SK-N-SH (cell line): ENCODE data around the gene C12orf43. TPM values are rescaled to one million over a fixed set of nuclear protein-coding genes. Genes with fewer than 3 reads are reported as not detected.

Experiments
- CTCF ChIA-PET: fragments of 300-600, 350-600 bp; formaldehyde crosslinking; extraction: SDS; loops from one replicate; lab custom pipeline; 2021; lab: Yijun Ruan, JAX
- POLR2A ChIA-PET: fragments of 350-600 bp; sonication (Branson Sonifier 250); formaldehyde crosslinking; extraction: SDS; loops from one replicate; lab custom pipeline; 2020; ENCODE audit warnings: antibody characterized with exemption, inconsistent platforms; lab: Yijun Ruan, JAX
- DNase-seq: peaks from one replicate; pipeline ENCODE4 v3.0.0; 2012
- H2AFZ ChIP-seq: fragments of 200-600 bp; sonication (generic); 2 replicates; pipeline ENCODE4 v1.8.1; 2016; ENCODE audit warnings: antibody characterized with exemption, mild to moderate bottlenecking, low read depth
- H3F3A ChIP-seq: fragments of 200-600 bp; sonication (generic); replicated peaks from 2 replicates; pipeline ENCODE3; 2016; ENCODE audit warnings: antibody characterized with exemption, mild to moderate bottlenecking; ENCODE audit not compliant: insufficient read depth
- H3K27ac ChIP-seq, 2 experiments: fragments of 200-500 bp in 1 of 2; fragments of 200-600 bp in 1 of 2; sonication (Bioruptor generic) in 1 of 2; sonication (generic), shearing (Covaris generic) in 1 of 2; 2 replicates each; pipeline versions ENCODE4 v1.5.1 to v1.6.1; 2014 to 2016; ENCODE audit warnings: low read depth in 2 of 2, inconsistent platforms in 1 of 2, low read length in 1 of 2, mild to moderate bottlenecking in 1 of 2, mixed read lengths in 1 of 2
- H3K27me3 ChIP-seq: fragments of 200-600 bp; sonication (generic), shearing (Covaris generic); 2 replicates; pipeline ENCODE4 v1.6.1; 2016; ENCODE audit warnings: mixed run types; ENCODE audit not compliant: insufficient read depth
- H3K36me3 ChIP-seq, 2 experiments: fragments of 200-500 bp in 1 of 2; fragments of 200-600 bp in 1 of 2; sonication (Bioruptor generic) in 1 of 2; sonication (generic) in 1 of 2; replicated peaks in 1 of 2; 2 replicates each; pipeline versions ENCODE3 to v1.5.1; 2014 to 2016; ENCODE audit warnings: low read length in 1 of 2, mild to moderate bottlenecking in 1 of 2; ENCODE audit not compliant: insufficient read depth in 2 of 2, control insufficient read depth in 1 of 2
- H3K4me1 ChIP-seq, 2 experiments: fragments of 200-500 bp in 1 of 2; fragments of 200-600 bp in 1 of 2; sonication (Bioruptor generic) in 1 of 2; sonication (generic), shearing (Covaris generic) in 1 of 2; 2 replicates each; pipeline versions ENCODE4 v1.5.1 to v1.6.1; 2014 to 2016; ENCODE audit warnings: low read depth in 1 of 2, low read length in 1 of 2, mixed run types in 1 of 2; ENCODE audit not compliant: insufficient read depth in 2 of 2, control insufficient read depth in 1 of 2
- H3K4me2 ChIP-seq: fragments of 200-600 bp; sonication (generic), shearing (Covaris generic); 2 replicates; pipeline ENCODE4 v1.6.1; 2017; ENCODE audit warnings: mixed run types
- H3K4me3 ChIP-seq, 2 experiments: fragments of 200-500 bp in 1 of 2; fragments of 200-600 bp in 1 of 2; sonication (Bioruptor generic) in 1 of 2; sonication (generic), shearing (Covaris generic) in 1 of 2; 2 replicates each; pipeline versions ENCODE4 v1.5.1 to v1.8.1; 2014 to 2016; ENCODE audit warnings: low read depth in 2 of 2, inconsistent platforms in 1 of 2, low read length in 1 of 2, mild to moderate bottlenecking in 1 of 2, mixed read lengths in 1 of 2, moderate library complexity in 1 of 2
- H3K79me2 ChIP-seq: fragments of 200-600 bp; sonication (generic); 2 replicates; pipeline ENCODE4 v1.8.1; 2017; ENCODE audit warnings: mild to moderate bottlenecking; ENCODE audit not compliant: insufficient read depth
- H3K9ac ChIP-seq: fragments of 200-600 bp; sonication (generic); 2 replicates; pipeline ENCODE4 v1.6.1; 2017; ENCODE audit warnings: mixed run types
- H3K9me2 ChIP-seq: fragments of 200-600 bp; sonication (generic); 2 replicates; pipeline ENCODE4 v1.6.1; 2017; ENCODE audit warnings: mixed run types
- H3K9me3 ChIP-seq: fragments of 200-600 bp; sonication (generic); 2 replicates; pipeline ENCODE4 v1.6.1; 2017; ENCODE audit warnings: mixed run types, mild to moderate bottlenecking, moderate library complexity
- H4K20me1 ChIP-seq: fragments of 200-600 bp; sonication (generic); 2 replicates; pipeline ENCODE4 v1.6.1; 2017; ENCODE audit warnings: mild to moderate bottlenecking, mixed run types; ENCODE audit not compliant: insufficient read depth
- CHD2 ChIP-seq: fragments of 150-350 bp; IDR thresholded peaks from 2 replicates; pipeline ENCODE4 v1.6.1; 2018; ENCODE audit warnings: low read length; ENCODE audit not compliant: partially characterized antibody
- ELF1 ChIP-seq: IDR thresholded peaks from 2 replicates; pipeline ENCODE4 v1.4.0; 2012
- EZH2phosphoT487 ChIP-seq: fragments of 200-600 bp; sonication (generic); IDR thresholded peaks from 2 replicates; pipeline ENCODE4 v1.6.1; 2017; ENCODE audit warnings: low read depth, mixed run types, mild to moderate bottlenecking, antibody characterized with exemption, moderate library complexity, borderline replicate concordance
- FOSL2 ChIP-seq: IDR thresholded peaks from 2 replicates; pipeline ENCODE4 v1.4.0; 2012; ENCODE audit warnings: low read depth, mild to moderate bottlenecking, moderate library complexity, borderline replicate concordance
- FOXJ3 ChIP-seq: sonication (generic); formaldehyde crosslinking; IDR thresholded peaks from 2 replicates; pipeline ENCODE4 v1.5.1; 2020; ENCODE audit warnings: mild to moderate bottlenecking, missing genetic modification reagents
- FOXM1 ChIP-seq: IDR thresholded peaks from 2 replicates; pipeline ENCODE4 v1.4.0; 2012; ENCODE audit warnings: low read depth, mild to moderate bottlenecking
- GABPA ChIP-seq: IDR thresholded peaks from 2 replicates; pipeline ENCODE4 v1.4.0; 2012; ENCODE audit warnings: low read depth, mild to moderate bottlenecking
- JUND ChIP-seq: IDR thresholded peaks from 2 replicates; pipeline ENCODE4 v1.4.0; 2012
- MEF2A ChIP-seq: IDR thresholded peaks from 2 replicates; pipeline ENCODE4 v1.4.0; 2012; ENCODE audit warnings: low read depth, borderline replicate concordance
- MXI1 ChIP-seq: IDR thresholded peaks from 2 replicates; pipeline ENCODE4 v1.6.1; 2012; ENCODE audit warnings: mild to moderate bottlenecking, low read depth, low read length, improper control_type of control experiment
- NFIC ChIP-seq: IDR thresholded peaks from 2 replicates; pipeline ENCODE4 v1.4.0; 2012; ENCODE audit warnings: borderline replicate concordance
- NRF1 ChIP-seq: IDR thresholded peaks from 2 replicates; pipeline ENCODE4 v1.6.1; 2012; ENCODE audit warnings: low read depth, mild to moderate bottlenecking, low read length
- RFX5 ChIP-seq: IDR thresholded peaks from 2 replicates; pipeline ENCODE4 v1.6.1; 2012; ENCODE audit warnings: mild to moderate bottlenecking, improper control_type of control experiment, low read length
- RXRA ChIP-seq: IDR thresholded peaks from 2 replicates; pipeline ENCODE4 v1.4.0; 2012; ENCODE audit warnings: low read depth, mild to moderate bottlenecking, borderline replicate concordance
- SMC3 ChIP-seq: IDR thresholded peaks from 2 replicates; pipeline ENCODE4 v1.6.1; 2012; ENCODE audit warnings: low read depth, low read length, improper control_type of control experiment
- TAF1 ChIP-seq: IDR thresholded peaks from 2 replicates; pipeline ENCODE4 v1.6.1; 2012; ENCODE audit warnings: low read depth, mild to moderate bottlenecking, low read length, moderate library complexity, borderline replicate concordance
- YY1 ChIP-seq: IDR thresholded peaks from 2 replicates; pipeline ENCODE4 v1.4.0; 2012; ENCODE audit warnings: low read depth, mild to moderate bottlenecking
- WGBS: methylation state at CpG from one replicate; pipeline ENCODE4 v1.1.6; 2017; ENCODE audit warnings: low lambda C conversion rate; 5-methylcytosine and 5-hydroxymethylcytosine counted together
- polyA plus RNA-seq, 3 experiments: library from polyadenylated mRNA; depleted of rRNA; stranded (reverse); fragments of >200 nt; gene quantifications; 2 replicates each; pipeline ENCODE4 v1.2.3, GENCODE V29; 2012
- TF ChIP-seq, protein P1 (sequence below): IDR thresholded peaks from 2 replicates; pipeline ENCODE4 v1.4.0; 2012; ENCODE audit warnings: low read depth, borderline replicate concordance
- TF ChIP-seq, protein P2 (sequence below): fragments of 150-350 bp; IDR thresholded peaks from 2 replicates; pipeline ENCODE4 v1.6.1; 2016; ENCODE audit warnings: mild to moderate bottlenecking, low read depth, low read length
- TF ChIP-seq, protein P3 (sequence below): fragments of 150-350 bp; IDR thresholded peaks from 2 replicates; pipeline ENCODE4 v1.6.1; 2017; ENCODE audit warnings: antibody characterized with exemption, low read length, low read depth, borderline replicate concordance
- TF ChIP-seq, protein P4 (sequence below): fragments of 200-600 bp; sonication (generic); IDR thresholded peaks from 2 replicates; pipeline ENCODE4 v1.6.1; 2017; ENCODE audit warnings: antibody characterized with exemption, mild to moderate bottlenecking, moderate library complexity
- TF ChIP-seq, protein P5 (sequence below): IDR thresholded peaks from 2 replicates; pipeline ENCODE4 v1.4.0; 2012; ENCODE audit warnings: low read depth, borderline replicate concordance

The C12orf43 gene
- polyA plus RNA-seq, 1 of the 3 experiments (the other 2 are of a cell fraction), result 13.9 TPM

DNA sequence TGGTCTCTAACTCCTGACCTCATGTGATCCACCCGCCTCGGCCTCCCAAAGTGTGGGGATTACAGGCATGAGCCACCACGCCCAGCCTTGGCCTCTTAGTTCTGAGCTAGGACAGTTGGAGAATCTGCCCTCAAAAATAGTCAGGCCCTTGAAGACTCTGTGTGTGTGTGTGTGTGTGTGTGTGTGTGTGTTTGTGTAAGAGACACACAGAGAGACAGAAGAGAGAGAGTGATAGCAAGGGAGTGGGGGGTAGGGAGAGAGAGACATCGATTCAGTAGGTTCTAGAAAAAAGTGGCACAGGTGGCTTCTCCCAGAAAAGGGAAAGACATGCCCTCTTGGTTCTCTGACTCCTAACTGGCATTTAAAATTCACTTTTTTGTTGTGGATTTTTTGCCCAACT is 32.5 kb downstream of the C12orf43 start:
- no peak for TF ChIP-seq GABPA
- TF ChIP-seq, protein P1, sequence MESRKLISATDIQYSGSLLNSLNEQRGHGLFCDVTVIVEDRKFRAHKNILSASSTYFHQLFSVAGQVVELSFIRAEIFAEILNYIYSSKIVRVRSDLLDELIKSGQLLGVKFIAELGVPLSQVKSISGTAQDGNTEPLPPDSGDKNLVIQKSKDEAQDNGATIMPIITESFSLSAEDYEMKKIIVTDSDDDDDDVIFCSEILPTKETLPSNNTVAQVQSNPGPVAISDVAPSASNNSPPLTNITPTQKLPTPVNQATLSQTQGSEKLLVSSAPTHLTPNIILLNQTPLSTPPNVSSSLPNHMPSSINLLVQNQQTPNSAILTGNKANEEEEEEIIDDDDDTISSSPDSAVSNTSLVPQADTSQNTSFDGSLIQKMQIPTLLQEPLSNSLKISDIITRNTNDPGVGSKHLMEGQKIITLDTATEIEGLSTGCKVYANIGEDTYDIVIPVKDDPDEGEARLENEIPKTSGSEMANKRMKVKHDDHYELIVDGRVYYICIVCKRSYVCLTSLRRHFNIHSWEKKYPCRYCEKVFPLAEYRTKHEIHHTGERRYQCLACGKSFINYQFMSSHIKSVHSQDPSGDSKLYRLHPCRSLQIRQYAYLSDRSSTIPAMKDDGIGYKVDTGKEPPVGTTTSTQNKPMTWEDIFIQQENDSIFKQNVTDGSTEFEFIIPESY, result no peak
- TF ChIP-seq FOSL2, result no peak
- TF ChIP-seq RFX5, result no peak
- TF ChIP-seq, protein P2, sequence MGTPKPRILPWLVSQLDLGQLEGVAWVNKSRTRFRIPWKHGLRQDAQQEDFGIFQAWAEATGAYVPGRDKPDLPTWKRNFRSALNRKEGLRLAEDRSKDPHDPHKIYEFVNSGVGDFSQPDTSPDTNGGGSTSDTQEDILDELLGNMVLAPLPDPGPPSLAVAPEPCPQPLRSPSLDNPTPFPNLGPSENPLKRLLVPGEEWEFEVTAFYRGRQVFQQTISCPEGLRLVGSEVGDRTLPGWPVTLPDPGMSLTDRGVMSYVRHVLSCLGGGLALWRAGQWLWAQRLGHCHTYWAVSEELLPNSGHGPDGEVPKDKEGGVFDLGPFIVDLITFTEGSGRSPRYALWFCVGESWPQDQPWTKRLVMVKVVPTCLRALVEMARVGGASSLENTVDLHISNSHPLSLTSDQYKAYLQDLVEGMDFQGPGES, result no peak
- TF ChIP-seq NRF1, result no peak
- no peak for TF ChIP-seq YY1
- no peak for TF ChIP-seq SMC3
- no peak for TF ChIP-seq ELF1
- TF ChIP-seq MXI1, result no peak
- no peak for TF ChIP-seq NFIC
- H2AFZ ChIP-seq, result no peak overlapping the region
- peaks cover 0 to 5% of the 10 kb centered on the region in 2 experiments; a peak in 1 of 4 replicates for H3K4me1 ChIP-seq
- no peaks in the 10 kb centered on the region for H3K9me3 ChIP-seq
- ChIA-PET POLR2A (no interaction called here), CTCF (interaction anchor here (0.7 to 3.3 kb wide), 7 partner anchors 11 to 400 kb away, joined by 3 to 17 read pairs (median 4); no protein-coding TSS in a partner anchor)
- no peaks in the 10 kb centered on the region for H3K9me2 ChIP-seq
- H3F3A ChIP-seq, result no peaks in the 10 kb centered on the region
- 80% methylated on average over 4 of the region's 4 CpGs for WGBS
- H3K36me3 ChIP-seq, result no peaks in the 10 kb centered on the region
- H3K4me2 ChIP-seq, result no peak overlapping the region
- no peak for DNase-seq
- H3K79me2 ChIP-seq, result no peaks in the 10 kb centered on the region
- H3K9ac ChIP-seq, result no peak overlapping the region
- H3K4me3 ChIP-seq, result no peak overlapping the region
- no peaks in the 10 kb centered on the region for H4K20me1 ChIP-seq
- no peaks in the 10 kb centered on the region for H3K27me3 ChIP-seq
- no peak overlapping the region for H3K27ac ChIP-seq

DNA sequence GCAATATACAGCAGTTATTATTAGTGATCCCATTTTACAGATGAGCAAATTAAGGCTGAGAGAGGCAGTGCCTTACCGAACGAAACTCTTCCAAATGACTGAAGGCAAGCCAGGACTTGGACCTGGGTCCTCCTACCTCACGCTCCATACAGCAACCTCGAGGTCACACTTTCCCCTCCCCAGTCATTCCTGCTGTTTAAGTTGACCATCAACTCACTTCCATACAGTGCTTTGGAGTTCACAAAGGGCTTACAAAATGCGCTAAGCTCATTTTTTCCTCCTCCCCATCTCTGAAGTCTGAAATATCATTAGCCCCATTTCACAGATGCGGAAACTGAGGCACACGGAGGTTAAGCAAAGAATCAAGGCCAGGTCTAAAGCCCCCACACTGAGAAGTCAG is 33.6 kb downstream of the C12orf43 start:
- no peak overlapping the region for H3K9ac ChIP-seq
- H3K4me3 ChIP-seq, result no peak overlapping the region
- H3K27me3 ChIP-seq, result no peaks in the 10 kb centered on the region
- no peaks in the 10 kb centered on the region for H3K9me2 ChIP-seq
- H3K36me3 ChIP-seq, result no peaks in the 10 kb centered on the region
- no peaks in the 10 kb centered on the region for H3F3A ChIP-seq
- no peaks in the 10 kb centered on the region for H4K20me1 ChIP-seq
- H3K27ac ChIP-seq, result no peak overlapping the region
- no peak for DNase-seq
- ChIA-PET POLR2A (no interaction called here), CTCF (interaction anchor here (1.3 to 3.3 kb wide), 5 partner anchors 10 to 399 kb away, joined by 3 to 17 read pairs (median 5); no protein-coding TSS in a partner anchor)
- no peak overlapping the region for H2AFZ ChIP-seq
- H3K4me2 ChIP-seq, result no peak overlapping the region
- no peaks in the 10 kb centered on the region for H3K79me2 ChIP-seq
- peaks cover 0 to 5% of the 10 kb centered on the region in 2 experiments; a peak in 1 of 4 replicates for H3K4me1 ChIP-seq
- no peaks in the 10 kb centered on the region for H3K9me3 ChIP-seq
- 77% methylated on average over 7 of the region's 7 CpGs for WGBS
- no peak for TF ChIP-seq MEF2A
- no peak for TF ChIP-seq RXRA
- no peak for TF ChIP-seq SMC3
- no peak for TF ChIP-seq EZH2phosphoT487
- no peak for TF ChIP-seq FOXM1
- TF ChIP-seq YY1, result no peak
- TF ChIP-seq CHD2, result no peak
- TF ChIP-seq, protein P3, sequence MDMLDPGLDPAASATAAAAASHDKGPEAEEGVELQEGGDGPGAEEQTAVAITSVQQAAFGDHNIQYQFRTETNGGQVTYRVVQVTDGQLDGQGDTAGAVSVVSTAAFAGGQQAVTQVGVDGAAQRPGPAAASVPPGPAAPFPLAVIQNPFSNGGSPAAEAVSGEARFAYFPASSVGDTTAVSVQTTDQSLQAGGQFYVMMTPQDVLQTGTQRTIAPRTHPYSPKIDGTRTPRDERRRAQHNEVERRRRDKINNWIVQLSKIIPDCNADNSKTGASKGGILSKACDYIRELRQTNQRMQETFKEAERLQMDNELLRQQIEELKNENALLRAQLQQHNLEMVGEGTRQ, result no peak
- no peak for TF ChIP-seq TAF1
- TF ChIP-seq MXI1, result no peak
- no peak for TF ChIP-seq NFIC
- no peak for TF ChIP-seq NRF1
- TF ChIP-seq JUND, result no peak
- TF ChIP-seq FOXJ3 (CRISPR knock-in tag), result no peak
- TF ChIP-seq, protein P4, sequence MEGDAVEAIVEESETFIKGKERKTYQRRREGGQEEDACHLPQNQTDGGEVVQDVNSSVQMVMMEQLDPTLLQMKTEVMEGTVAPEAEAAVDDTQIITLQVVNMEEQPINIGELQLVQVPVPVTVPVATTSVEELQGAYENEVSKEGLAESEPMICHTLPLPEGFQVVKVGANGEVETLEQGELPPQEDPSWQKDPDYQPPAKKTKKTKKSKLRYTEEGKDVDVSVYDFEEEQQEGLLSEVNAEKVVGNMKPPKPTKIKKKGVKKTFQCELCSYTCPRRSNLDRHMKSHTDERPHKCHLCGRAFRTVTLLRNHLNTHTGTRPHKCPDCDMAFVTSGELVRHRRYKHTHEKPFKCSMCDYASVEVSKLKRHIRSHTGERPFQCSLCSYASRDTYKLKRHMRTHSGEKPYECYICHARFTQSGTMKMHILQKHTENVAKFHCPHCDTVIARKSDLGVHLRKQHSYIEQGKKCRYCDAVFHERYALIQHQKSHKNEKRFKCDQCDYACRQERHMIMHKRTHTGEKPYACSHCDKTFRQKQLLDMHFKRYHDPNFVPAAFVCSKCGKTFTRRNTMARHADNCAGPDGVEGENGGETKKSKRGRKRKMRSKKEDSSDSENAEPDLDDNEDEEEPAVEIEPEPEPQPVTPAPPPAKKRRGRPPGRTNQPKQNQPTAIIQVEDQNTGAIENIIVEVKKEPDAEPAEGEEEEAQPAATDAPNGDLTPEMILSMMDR, result no peak
- TF ChIP-seq, protein P5, sequence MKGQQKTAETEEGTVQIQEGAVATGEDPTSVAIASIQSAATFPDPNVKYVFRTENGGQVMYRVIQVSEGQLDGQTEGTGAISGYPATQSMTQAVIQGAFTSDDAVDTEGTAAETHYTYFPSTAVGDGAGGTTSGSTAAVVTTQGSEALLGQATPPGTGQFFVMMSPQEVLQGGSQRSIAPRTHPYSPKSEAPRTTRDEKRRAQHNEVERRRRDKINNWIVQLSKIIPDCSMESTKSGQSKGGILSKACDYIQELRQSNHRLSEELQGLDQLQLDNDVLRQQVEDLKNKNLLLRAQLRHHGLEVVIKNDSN, result no peak
